BJ (cell line): ENCODE measurements around the gene SAP30L. TPM values are rescaled to one million over a fixed set of nuclear protein-coding genes. Genes with fewer than 3 reads are reported as not detected.

Source experiments
- CTCF ChIA-PET: fragments of 350-600 bp; formaldehyde crosslinking; extraction: SDS; loops from one replicate; lab custom pipeline; 2021; ENCODE audit warnings: antibody characterized with exemption, inconsistent platforms; lab: Yijun Ruan, JAX
- POLR2A ChIA-PET: fragments of 300-600 bp; sonication (Branson Sonifier 250); formaldehyde crosslinking; extraction: SDS; loops from one replicate; lab custom pipeline; 2021; ENCODE audit warnings: antibody characterized with exemption; lab: Charles Lee
- DNase-seq: peaks from one replicate; pipeline ENCODE4 v3.0.0-alpha.2; 2011; ENCODE audit warnings: low read depth
- H3K27me3 ChIP-seq: 2 replicates; pipeline ENCODE4 v1.6.0; 2011; ENCODE audit warnings: low read length; ENCODE audit not compliant: control insufficient read depth, insufficient read depth
- H3K36me3 ChIP-seq: 2 replicates; pipeline ENCODE4 v1.5.1; 2011; ENCODE audit warnings: low read length; ENCODE audit not compliant: control insufficient read depth, insufficient read depth
- H3K4me3 ChIP-seq: 2 replicates; pipeline ENCODE4 v1.5.1; 2011; ENCODE audit warnings: low read depth, mild to moderate bottlenecking, control low read depth, low read length
- polyA plus RNA-seq: library from polyadenylated mRNA; depleted of rRNA; stranded (reverse); fragments of >200 nt; gene quantifications from 2 replicates; pipeline ENCODE4 v1.2.3, GENCODE V29; 2011
- TF ChIP-seq, protein P1 (sequence below): IDR thresholded peaks from 2 replicates; pipeline ENCODE4 v1.5.1; 2011; ENCODE audit warnings: low read depth, mild to moderate bottlenecking, control low read depth, inconsistent platforms, low read length, moderate library complexity; ENCODE audit not compliant: insufficient read depth

The SAP30L gene
- polyA plus RNA-seq, 1 experiment: 26.3 TPM

DNA sequence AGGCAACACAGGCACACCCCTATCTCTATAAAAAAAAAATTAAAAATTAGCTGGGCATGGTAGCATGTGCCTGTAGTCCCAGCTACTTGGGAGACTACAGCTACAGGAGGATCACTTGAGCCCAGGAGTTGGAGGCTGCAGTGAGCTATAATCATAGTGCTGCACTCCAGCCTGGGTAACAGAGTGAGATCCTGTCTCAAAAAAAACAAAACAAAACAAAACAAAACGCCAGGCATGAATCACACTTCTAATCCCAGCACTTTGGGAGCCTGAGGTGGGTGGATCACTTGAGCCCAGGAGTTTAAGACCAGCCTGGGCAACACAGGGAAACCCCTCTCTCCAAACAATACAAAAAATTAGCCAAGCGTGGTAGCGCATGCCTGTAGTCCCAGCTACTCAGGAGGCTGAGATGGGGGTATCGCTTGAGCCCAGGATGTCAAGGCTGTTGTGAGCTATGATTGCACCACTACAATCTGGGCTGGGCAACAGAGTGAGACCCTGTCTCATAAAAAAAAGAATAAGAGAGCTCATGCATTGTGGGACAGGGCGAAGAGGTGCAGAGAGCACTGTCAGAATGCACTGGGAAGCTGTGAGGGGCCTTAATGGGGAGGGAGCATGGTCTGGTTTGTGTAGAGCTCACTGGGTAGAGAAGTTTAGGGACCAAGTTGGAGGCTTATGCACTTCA is 8.4 kb upstream of the SAP30L start:
- Histone ChIP-seq H3K27me3 (no peaks in the 10 kb centered on the region), H3K4me3 (no peak overlapping the region), H3K36me3 (peaks cover 8% of the 10 kb centered on the region)
- CTCF ChIA-PET: interaction anchor here (0.6 to 1.9 kb wide), 5 partner anchors 16 to 257 kb away, joined by 3 to 4 read pairs (median 4); no protein-coding TSS in a partner anchor
- no peak for DNase-seq
- TF ChIP-seq, protein P1, sequence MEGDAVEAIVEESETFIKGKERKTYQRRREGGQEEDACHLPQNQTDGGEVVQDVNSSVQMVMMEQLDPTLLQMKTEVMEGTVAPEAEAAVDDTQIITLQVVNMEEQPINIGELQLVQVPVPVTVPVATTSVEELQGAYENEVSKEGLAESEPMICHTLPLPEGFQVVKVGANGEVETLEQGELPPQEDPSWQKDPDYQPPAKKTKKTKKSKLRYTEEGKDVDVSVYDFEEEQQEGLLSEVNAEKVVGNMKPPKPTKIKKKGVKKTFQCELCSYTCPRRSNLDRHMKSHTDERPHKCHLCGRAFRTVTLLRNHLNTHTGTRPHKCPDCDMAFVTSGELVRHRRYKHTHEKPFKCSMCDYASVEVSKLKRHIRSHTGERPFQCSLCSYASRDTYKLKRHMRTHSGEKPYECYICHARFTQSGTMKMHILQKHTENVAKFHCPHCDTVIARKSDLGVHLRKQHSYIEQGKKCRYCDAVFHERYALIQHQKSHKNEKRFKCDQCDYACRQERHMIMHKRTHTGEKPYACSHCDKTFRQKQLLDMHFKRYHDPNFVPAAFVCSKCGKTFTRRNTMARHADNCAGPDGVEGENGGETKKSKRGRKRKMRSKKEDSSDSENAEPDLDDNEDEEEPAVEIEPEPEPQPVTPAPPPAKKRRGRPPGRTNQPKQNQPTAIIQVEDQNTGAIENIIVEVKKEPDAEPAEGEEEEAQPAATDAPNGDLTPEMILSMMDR: no peak
- POLR2A ChIA-PET: interaction anchor here (0.6 kb wide), 1 partner anchor 9 kb away, joined by 3 read pairs; no protein-coding TSS in a partner anchor

DNA sequence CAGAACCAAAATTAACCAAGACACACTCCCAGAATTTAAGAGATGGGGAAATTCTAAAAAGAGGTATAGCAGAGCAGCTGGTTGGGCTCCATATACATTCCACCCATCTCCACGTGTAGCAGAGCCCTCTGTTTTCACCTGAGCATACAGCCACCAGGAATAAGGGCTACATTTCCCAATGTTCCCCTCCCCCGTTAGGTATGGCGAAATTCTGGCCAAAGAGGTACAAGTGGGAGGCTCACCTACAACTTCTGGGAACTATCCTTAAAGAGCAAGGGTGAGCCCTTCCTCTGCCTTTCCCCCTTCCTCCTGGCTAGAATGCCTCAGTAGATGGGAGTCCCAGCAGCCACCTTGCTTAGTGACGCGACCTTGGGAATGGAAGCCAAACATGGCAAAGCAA is 5.3 kb upstream of the SAP30L start:
- Histone ChIP-seq H3K36me3 (peaks cover 9% of the 10 kb centered on the region), H3K4me3 (no peak overlapping the region), H3K27me3 (no peaks in the 10 kb centered on the region)
- ChIA-PET CTCF (no interaction called here), POLR2A (no interaction called here)
- TF ChIP-seq, protein P1: no peak
- DNase-seq: no peak

DNA sequence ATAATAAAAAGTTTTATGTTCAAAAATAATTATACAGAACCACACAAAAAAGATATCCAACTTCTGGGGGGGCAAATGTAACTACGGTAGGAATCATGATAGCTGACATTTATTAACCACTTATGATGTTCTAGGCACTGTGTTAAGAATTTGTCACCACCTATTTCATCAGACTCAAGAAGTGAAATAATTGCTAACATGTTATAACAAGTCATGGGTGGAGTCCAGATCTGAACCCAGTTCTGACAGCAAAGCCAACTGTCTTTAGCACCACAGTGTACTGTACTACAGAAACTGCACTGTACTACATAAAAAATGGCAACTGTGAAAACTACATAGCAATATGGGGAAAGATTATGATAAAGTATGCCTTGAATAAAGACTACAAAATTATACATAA is 3.0 kb upstream of the SAP30L start:
- ChIA-PET CTCF (no interaction called here), POLR2A (no interaction called here)
- H3K36me3 ChIP-seq: peaks cover 7% of the 10 kb centered on the region

DNA sequence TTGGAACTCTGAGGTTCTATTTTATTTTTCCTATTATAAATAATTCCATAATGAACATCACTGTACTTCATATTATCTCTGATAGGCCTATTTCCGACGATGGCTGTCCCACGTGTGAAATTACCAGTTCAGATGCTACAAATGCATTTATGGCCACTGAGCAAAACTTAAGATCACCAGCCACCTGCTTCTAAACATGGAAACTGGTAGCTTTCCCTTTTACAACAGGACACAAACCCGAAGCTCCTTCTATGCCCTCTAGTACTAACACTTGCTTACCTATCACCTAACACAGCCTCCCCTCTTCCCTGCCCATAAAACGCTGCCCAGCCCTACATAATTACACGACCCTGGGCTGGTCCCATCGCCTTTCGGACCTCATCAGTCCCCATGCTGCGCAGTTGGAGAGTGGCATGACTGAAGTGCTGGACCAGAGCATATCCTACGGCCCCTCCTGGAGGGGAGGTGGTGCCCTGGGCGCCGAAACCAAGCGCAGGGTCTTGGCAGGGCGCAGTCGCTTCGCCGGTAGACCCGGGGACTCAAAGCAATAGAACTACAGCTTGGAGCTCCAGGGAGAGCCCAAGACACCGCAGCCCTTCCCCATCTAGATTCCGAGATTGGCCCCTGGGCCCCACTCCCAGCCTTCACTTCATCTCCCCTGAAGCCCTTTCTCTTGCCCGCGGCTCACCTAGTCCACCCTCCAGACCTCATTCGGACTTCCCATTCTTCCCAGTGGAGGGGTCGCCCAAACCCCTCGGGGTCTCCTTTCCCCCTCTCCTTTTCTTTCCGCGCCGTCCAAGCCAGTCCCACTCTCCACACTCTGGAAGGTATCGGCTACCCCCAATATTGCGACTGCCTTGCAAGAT is 1.0 kb upstream of the SAP30L start:
- ChIA-PET CTCF (no interaction called here), POLR2A (no interaction called here)
- TF ChIP-seq, protein P1: 0 out of 2 replicates have a peak, but pooled peaks have one; percentile 2
- H3K27me3 ChIP-seq: no peaks in the 10 kb centered on the region
- DNase-seq: no peak
- H3K4me3 ChIP-seq: peak overlapping the region; percentile 92
- peaks cover 7% of the 10 kb centered on the region for H3K36me3 ChIP-seq

More for the DNA sequence above, 3.0 kb upstream of the SAP30L start:
- no peak for DNase-seq
- Histone ChIP-seq H3K27me3 (no peaks in the 10 kb centered on the region), H3K4me3 (no peak overlapping the region)
- TF ChIP-seq, protein P1: no peak
